ENCODE results near the gene PEX5L.

GRCh38 chr3:179945569-179945968 is 91.2 kb downstream of the PEX5L start:
- TF ChIP-seq, protein P1, sequence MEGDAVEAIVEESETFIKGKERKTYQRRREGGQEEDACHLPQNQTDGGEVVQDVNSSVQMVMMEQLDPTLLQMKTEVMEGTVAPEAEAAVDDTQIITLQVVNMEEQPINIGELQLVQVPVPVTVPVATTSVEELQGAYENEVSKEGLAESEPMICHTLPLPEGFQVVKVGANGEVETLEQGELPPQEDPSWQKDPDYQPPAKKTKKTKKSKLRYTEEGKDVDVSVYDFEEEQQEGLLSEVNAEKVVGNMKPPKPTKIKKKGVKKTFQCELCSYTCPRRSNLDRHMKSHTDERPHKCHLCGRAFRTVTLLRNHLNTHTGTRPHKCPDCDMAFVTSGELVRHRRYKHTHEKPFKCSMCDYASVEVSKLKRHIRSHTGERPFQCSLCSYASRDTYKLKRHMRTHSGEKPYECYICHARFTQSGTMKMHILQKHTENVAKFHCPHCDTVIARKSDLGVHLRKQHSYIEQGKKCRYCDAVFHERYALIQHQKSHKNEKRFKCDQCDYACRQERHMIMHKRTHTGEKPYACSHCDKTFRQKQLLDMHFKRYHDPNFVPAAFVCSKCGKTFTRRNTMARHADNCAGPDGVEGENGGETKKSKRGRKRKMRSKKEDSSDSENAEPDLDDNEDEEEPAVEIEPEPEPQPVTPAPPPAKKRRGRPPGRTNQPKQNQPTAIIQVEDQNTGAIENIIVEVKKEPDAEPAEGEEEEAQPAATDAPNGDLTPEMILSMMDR (IDR thresholded peaks at IDR 0.05): no peak
- TF ChIP-seq ZFX (IDR thresholded peaks at IDR 0.05; ENCODE audit: borderline replicate concordance): no peak

Measured in 22Rv1 (cell line).